Measurements from ENCODE around the gene STUM. TPM values are rescaled to one million over a fixed set of nuclear protein-coding genes. Genes with fewer than 3 reads are reported as not detected.

STUM gene
- total and polyA plus RNA-seq, 10 of the 15 experiments (the other 5 are each of a cell fraction or from before 2014, with no cell fraction given), result under 0.01 to 0.15 (median 0.09) TPM; not detected in 5

DNA sequence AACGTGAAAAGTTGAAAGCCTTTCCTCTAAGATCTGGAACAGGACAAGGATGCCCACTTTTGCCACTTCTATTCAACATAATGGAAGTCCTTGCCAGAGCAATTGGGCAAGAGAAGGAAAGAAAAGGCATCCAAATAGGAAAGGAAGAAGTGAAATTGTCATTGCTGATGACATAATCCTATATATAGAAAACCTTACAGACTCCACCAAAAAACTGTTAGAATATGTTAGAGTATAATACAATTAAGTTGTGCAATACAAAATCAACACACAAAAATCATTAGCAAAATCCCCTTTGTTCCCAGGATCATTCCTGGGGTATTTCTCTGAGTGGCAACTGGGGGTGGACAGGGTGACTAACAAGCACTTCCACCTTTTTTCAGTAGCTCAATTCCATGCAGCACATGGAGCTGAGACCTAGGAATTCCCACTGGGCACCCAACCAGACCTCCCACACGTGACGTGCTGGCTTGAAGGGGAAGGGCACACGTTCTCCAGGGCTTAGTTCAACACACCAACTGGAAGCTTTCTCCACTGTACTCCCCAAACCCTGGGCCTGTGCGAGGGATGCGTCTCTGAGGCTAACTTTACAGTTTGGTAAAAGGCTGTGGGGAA lies 9.6 kb downstream of the STUM start:
- Histone ChIP-seq H3K4me1 (ENCODE audit: control insufficient read depth, insufficient read depth, low read length) (no peaks in the 10 kb centered on the region), H3K9ac (ENCODE audit: control insufficient read depth, insufficient read depth, low read length) (no peak overlapping the region), H3K79me2 (ENCODE audit: control insufficient read depth, insufficient read depth, low read length) (no peaks in the 10 kb centered on the region), H4K20me1 (ENCODE audit: control insufficient read depth, insufficient read depth) (no peaks in the 10 kb centered on the region), H3K4me3 (no peak overlapping the region), H2AFZ (ENCODE audit: control insufficient read depth, low read depth, low read length) (no peak overlapping the region), H3K36me3 (ENCODE audit: control insufficient read depth in 2 of 2, insufficient read depth in 2 of 2, low read length in 1 of 2) (no peaks in the 10 kb centered on the region), H3K27ac (ENCODE audit: control insufficient read depth, insufficient read depth) (no peak overlapping the region), H3K27me3 (replicated peaks in 1 of 2; ENCODE audit: control insufficient read depth in 2 of 2, insufficient read depth in 2 of 2, low read length in 1 of 2) (peaks cover 3% of the 10 kb centered on the region in 2 experiments; a peak in 3 of 4 replicates), H3K4me2 (ENCODE audit: control insufficient read depth, insufficient read depth) (no peak overlapping the region), H3K9me3 (replicated peaks; ENCODE audit: control insufficient read depth, insufficient read depth, low read length) (no peaks in the 10 kb centered on the region)
- DNase-seq (ENCODE audit: low read depth, low spot score) (no peak), FAIRE-seq (no peak), ATAC-seq (no peak)
- RAD21 ChIA-PET (ENCODE audit: unreplicated experiment), result no interaction called here
- in situ Hi-C loops (cut with MboI), result no loop called here
- POLR2A ChIA-PET, result no interaction called here
- WGBS (ENCODE audit: insufficient coverage, insufficient replicate concordance, low lambda C conversion rate, missing lambda C conversion rate), result 36% methylated on average over 6 of the region's 6 CpGs
- intact Hi-C loops (cut with micrococcal nuclease; ENCODE audit: unreplicated experiment), result no loop called here
- CTCF ChIA-PET, result interaction anchor here (0.6 kb wide), 1 partner anchor 51 kb away, joined by 3 read pairs; no protein-coding TSS in a partner anchor
- BruUV-seq (replicated peaks), result no TSS peak
- TF ChIP-seq LARP7 (IDR thresholded peaks at IDR 0.05) (no peak), SP1 (IDR thresholded peaks at IDR 0.05; ENCODE audit: low read depth, low read length) (no peak)
- SMC1A ChIA-PET (ENCODE audit: uncharacterized antibody, unreplicated experiment), result no interaction called here

DNA sequence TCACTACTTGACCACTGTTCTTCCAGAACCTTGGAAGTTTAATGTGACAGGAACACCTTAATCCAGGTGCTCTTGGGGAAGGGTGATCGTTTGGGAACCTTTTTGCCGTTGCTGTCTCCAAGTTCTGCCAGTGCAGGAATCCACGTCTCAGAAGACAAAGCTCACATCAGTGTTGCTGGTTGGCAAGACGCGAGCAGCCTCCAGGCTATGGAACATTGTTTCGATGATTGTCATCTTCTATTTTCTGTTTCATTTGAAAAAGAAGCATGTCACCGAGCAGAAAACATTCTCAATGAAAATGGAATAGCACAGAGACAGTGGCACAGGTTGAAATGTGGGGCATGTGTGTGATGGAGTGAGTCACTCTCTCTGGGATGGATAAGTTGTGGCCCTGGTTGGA lies 11.7 kb downstream of the STUM start:
- H4K20me1 ChIP-seq (ENCODE audit: control insufficient read depth, insufficient read depth), result no peaks in the 10 kb centered on the region
- TF ChIP-seq, protein P1, sequence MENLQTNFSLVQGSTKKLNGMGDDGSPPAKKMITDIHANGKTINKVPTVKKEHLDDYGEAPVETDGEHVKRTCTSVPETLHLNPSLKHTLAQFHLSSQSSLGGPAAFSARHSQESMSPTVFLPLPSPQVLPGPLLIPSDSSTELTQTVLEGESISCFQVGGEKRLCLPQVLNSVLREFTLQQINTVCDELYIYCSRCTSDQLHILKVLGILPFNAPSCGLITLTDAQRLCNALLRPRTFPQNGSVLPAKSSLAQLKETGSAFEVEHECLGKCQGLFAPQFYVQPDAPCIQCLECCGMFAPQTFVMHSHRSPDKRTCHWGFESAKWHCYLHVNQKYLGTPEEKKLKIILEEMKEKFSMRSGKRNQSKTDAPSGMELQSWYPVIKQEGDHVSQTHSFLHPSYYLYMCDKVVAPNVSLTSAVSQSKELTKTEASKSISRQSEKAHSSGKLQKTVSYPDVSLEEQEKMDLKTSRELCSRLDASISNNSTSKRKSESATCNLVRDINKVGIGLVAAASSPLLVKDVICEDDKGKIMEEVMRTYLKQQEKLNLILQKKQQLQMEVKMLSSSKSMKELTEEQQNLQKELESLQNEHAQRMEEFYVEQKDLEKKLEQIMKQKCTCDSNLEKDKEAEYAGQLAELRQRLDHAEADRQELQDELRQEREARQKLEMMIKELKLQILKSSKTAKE (IDR thresholded peaks at IDR 0.05; ENCODE audit: low read depth, poor library complexity, severe bottlenecking), result no peak
- TF ChIP-seq JUND (IDR thresholded peaks at IDR 0.05; ENCODE audit: low read depth, low read length), result no peak
- TF ChIP-seq RAD51 (IDR thresholded peaks at IDR 0.05), result no peak
- no peak for TF ChIP-seq PAX8 (IDR thresholded peaks at IDR 0.05)
- TF ChIP-seq SREBF2 (IDR thresholded peaks at IDR 0.05; ENCODE audit: low read length), result no peak
- TF ChIP-seq STAT1 (conservative IDR thresholded peaks at IDR 0.05), result no peak
- TF ChIP-seq MEF2A (IDR thresholded peaks at IDR 0.05; ENCODE audit: insufficient read depth, low read depth, low read length), result no peak
- TF ChIP-seq SMAD5 (IDR thresholded peaks at IDR 0.05; ENCODE audit: low read depth), result no peak
- no TSS peak for BruUV-seq (replicated peaks)
- intact Hi-C loops (cut with micrococcal nuclease; ENCODE audit: unreplicated experiment), result no loop called here
- no peaks in the 10 kb centered on the region for H3K79me2 ChIP-seq (ENCODE audit: control insufficient read depth, insufficient read depth, low read length)
- no peaks in the 10 kb centered on the region for H3K36me3 ChIP-seq (ENCODE audit: control insufficient read depth in 2 of 2, insufficient read depth in 2 of 2, low read length in 1 of 2)
- ChIA-PET SMC1A (ENCODE audit: uncharacterized antibody, unreplicated experiment) (no interaction called here), RAD21 (ENCODE audit: unreplicated experiment) (no interaction called here), CTCF (no interaction called here), POLR2A (no interaction called here)
- no peak overlapping the region for H3K9ac ChIP-seq (ENCODE audit: control insufficient read depth, insufficient read depth, low read length)
- no peaks in the 10 kb centered on the region for H3K9me3 ChIP-seq (replicated peaks; ENCODE audit: control insufficient read depth, insufficient read depth, low read length)
- no peak overlapping the region for H3K27ac ChIP-seq (ENCODE audit: control insufficient read depth, insufficient read depth)
- H3K4me3 ChIP-seq, result no peak overlapping the region
- no peaks in the 10 kb centered on the region for H3K4me1 ChIP-seq (ENCODE audit: control insufficient read depth, insufficient read depth, low read length)
- H3K4me2 ChIP-seq (ENCODE audit: control insufficient read depth, insufficient read depth), result no peak overlapping the region
- in situ Hi-C loops (cut with MboI), result no loop called here
- 52% methylated on average over 7 of the region's 7 CpGs for WGBS (ENCODE audit: insufficient coverage, insufficient replicate concordance, low lambda C conversion rate, missing lambda C conversion rate)
- no peak overlapping the region for H2AFZ ChIP-seq (ENCODE audit: control insufficient read depth, low read depth, low read length)
- no peak for DNase-seq (ENCODE audit: low read depth, low spot score)
- peaks cover 4 to 5% of the 10 kb centered on the region in 2 experiments; a peak in 3 of 4 replicates for H3K27me3 ChIP-seq (replicated peaks in 1 of 2; ENCODE audit: control insufficient read depth in 2 of 2, insufficient read depth in 2 of 2, low read length in 1 of 2)
- ATAC-seq, result no peak
- FAIRE-seq, result no peak
